GM23248 (cell line): ENCODE data around the gene RAB6B. TPM values are rescaled to one million over a fixed set of nuclear protein-coding genes. Genes with fewer than 3 reads are reported as not detected.

Source experiments
- DNase-seq: peaks from one replicate; pipeline ENCODE4 v3.0.0-alpha.2; 2015
- H2AFZ ChIP-seq: fragments of 200-600 bp; sonication (generic); 2 replicates; pipeline ENCODE4 v1.6.1; 2016; ENCODE audit warnings: antibody characterized with exemption
- H3F3A ChIP-seq: fragments of 200-600 bp; sonication (generic); 2 replicates; pipeline ENCODE4 v1.6.1; 2016; ENCODE audit warnings: mild to moderate bottlenecking, antibody characterized with exemption, mixed run types; ENCODE audit not compliant: insufficient read depth
- H3K27ac ChIP-seq: fragments of 200-600 bp; sonication (generic); 2 replicates; pipeline ENCODE4 v1.5.1; 2016; ENCODE audit warnings: mild to moderate bottlenecking
- H3K27me3 ChIP-seq: fragments of 200-600 bp; sonication (generic); replicated peaks from 2 replicates; pipeline ENCODE4 v1.6.1; 2016; ENCODE audit warnings: mild to moderate bottlenecking; ENCODE audit not compliant: insufficient read depth
- H3K36me3 ChIP-seq: fragments of 200-600 bp; sonication (generic); 2 replicates; pipeline ENCODE4 v1.6.1; 2016; ENCODE audit warnings: low read depth, mild to moderate bottlenecking
- H3K4me1 ChIP-seq: fragments of 200-600 bp; sonication (generic); 2 replicates; pipeline ENCODE4 v1.6.1; 2016; ENCODE audit warnings: mild to moderate bottlenecking; ENCODE audit not compliant: insufficient read depth
- H3K4me2 ChIP-seq: fragments of 200-600 bp; sonication (generic); one replicate; pipeline ENCODE4 v1.6.1; 2016; ENCODE audit warnings: mild to moderate bottlenecking; ENCODE audit not compliant: unreplicated experiment
- H3K4me3 ChIP-seq: fragments of 200-600 bp; sonication (generic); 2 replicates; pipeline ENCODE4 v1.5.1; 2016; ENCODE audit warnings: mild to moderate bottlenecking
- H3K79me2 ChIP-seq: fragments of 200-600 bp; sonication (generic); 2 replicates; pipeline ENCODE4 v1.6.1; 2016; ENCODE audit warnings: mild to moderate bottlenecking; ENCODE audit not compliant: insufficient read depth
- H3K9ac ChIP-seq: fragments of 200-600 bp; sonication (generic); 2 replicates; pipeline ENCODE4 v1.6.1; 2016; ENCODE audit warnings: mild to moderate bottlenecking
- H3K9me2 ChIP-seq: fragments of 200-600 bp; sonication (generic); 2 replicates; pipeline ENCODE4 v1.6.1; 2016; ENCODE audit warnings: mixed run types, mild to moderate bottlenecking, moderate library complexity; ENCODE audit not compliant: insufficient read depth
- H3K9me3 ChIP-seq: fragments of 200-600 bp; sonication (generic); one replicate; pipeline ENCODE4 v1.6.1; 2017; ENCODE audit warnings: low read depth
- H4K20me1 ChIP-seq: fragments of 200-600 bp; sonication (generic); 2 replicates; pipeline ENCODE4 v1.6.0; 2016; ENCODE audit not compliant: insufficient read depth
- EZH2 ChIP-seq: fragments of 200-600 bp; sonication (generic); IDR thresholded peaks from 2 replicates; pipeline ENCODE4 v1.6.1; 2018; ENCODE audit warnings: antibody characterized with exemption, mild to moderate bottlenecking; ENCODE audit not compliant: insufficient read depth, poor library complexity, severe bottlenecking
- EZH2phosphoT487 ChIP-seq: fragments of 200-600 bp; sonication (generic); IDR thresholded peaks from 2 replicates; pipeline ENCODE4 v1.6.1; 2018; ENCODE audit warnings: antibody characterized with exemption, moderate library complexity, mild to moderate bottlenecking, low read depth; ENCODE audit not compliant: insufficient read depth
- WGBS, 2 experiments: methylation state at CpG; one replicate each; pipeline ENCODE4 v1.1.6; 2015 to 2017; ENCODE audit warnings: low lambda C conversion rate in 2 of 2, low coverage in 1 of 2; ENCODE audit errors: missing lambda C conversion rate in 2 of 2; 5-methylcytosine and 5-hydroxymethylcytosine counted together
- in situ Hi-C: fragments of 300-500 bp; cut with MboI; formaldehyde crosslinking; loops from 2 replicates; pipeline ENCODE4 v1.15.0; 2020
- polyA plus RNA-seq: library from polyadenylated mRNA; unstranded; fragments of >200 nt; fragmentation: Nextera tagmentation; extraction: Ambion mirVana; gene quantifications from 2 replicates; pipeline ENCODE4 v1.2.1, GENCODE V29; 2016
- total RNA-seq: library from RNA; depleted of rRNA; stranded (reverse); fragments of >200 nt; shearing (Covaris generic); gene quantifications from 2 replicates; pipeline ENCODE4 v1.2.3, GENCODE V29; 2014

The RAB6B gene
- total and polyA plus RNA-seq, 2 experiments from 2014 or later = 0.59 to 0.76 TPM

- DNase-seq = peak; percentile 82
- H3K36me3 ChIP-seq = peaks cover 73% of the 10 kb centered on the region
- peaks cover 17% of the 10 kb centered on the region for H3K4me1 ChIP-seq
- no peak for TF ChIP-seq EZH2phosphoT487
- TF ChIP-seq EZH2 = no peak
- peak overlapping the region; percentile 10 for H3K4me2 ChIP-seq
- H3F3A ChIP-seq = peaks cover 26% of the 10 kb centered on the region
- WGBS, 2 experiments = 6 to 13% methylated on average over 1 of the region's 1 CpG
- in situ Hi-C loops = loop anchor here (25.0 kb wide), 1 partner anchor 351 kb away; no protein-coding TSS in a partner anchor
- H2AFZ ChIP-seq = no peak overlapping the region
- peak overlapping the region; percentile 15; the same call in 1 of the 2 replicates for H3K9ac ChIP-seq
- H3K4me3 ChIP-seq = no peak overlapping the region
- H3K27ac ChIP-seq = peak overlapping the region; percentile 58
- no peaks in the 10 kb centered on the region for H3K9me3 ChIP-seq
- H4K20me1 ChIP-seq = no peaks in the 10 kb centered on the region
- H3K9me2 ChIP-seq = no peaks in the 10 kb centered on the region
- H3K27me3 ChIP-seq = no peaks in the 10 kb centered on the region
- H3K79me2 ChIP-seq = peaks cover 27% of the 10 kb centered on the region
Observed at GRCh38 chr3:133812872-133813271, 82.8 kb downstream of the RAB6B start.

- Histone ChIP-seq H4K20me1 (no peaks in the 10 kb centered on the region; the same call in 1 of the 2 replicates), H3K79me2 (peaks cover 46% of the 10 kb centered on the region), H3K27ac (peak within 1 kb of the TSS; percentile 68), H3K4me2 (peak within 1 kb of the TSS; percentile 90), H3F3A (peaks cover 3% of the 10 kb centered on the region; the same call in 1 of the 2 replicates), H3K4me1 (peaks cover 12% of the 10 kb centered on the region; the same call in 1 of the 2 replicates), H3K4me3 (peak within 1 kb of the TSS; percentile 95), H3K36me3 (peaks cover 32% of the 10 kb centered on the region), H2AFZ (peak within 1 kb of the TSS; percentile 90), H3K9me3 (no peaks in the 10 kb centered on the region), H3K27me3 (no peaks in the 10 kb centered on the region), H3K9ac (peak within 1 kb of the TSS; percentile 93), H3K9me2 (no peaks in the 10 kb centered on the region)
- DNase-seq = peak; percentile 96
- TF ChIP-seq EZH2 = no peak
- TF ChIP-seq EZH2phosphoT487 = no peak
- in situ Hi-C loops = loop anchor here (25.0 kb wide), 1 partner anchor 344 kb away; no protein-coding TSS in a partner anchor
- WGBS, 2 experiments = 0 to 1% methylated on average over 41 to 44 of the region's 53 CpGs
Observed at GRCh38 chr3:133805702-133806475, 89.8 kb downstream of the RAB6B start, which contains the start of gene SRPRB. TSS of gene SRPRB (plus strand) at chr3:133805815. CDS start at chr3:133805849, 34 bp downstream.

GRCh38 chr3:133805384-133805701, 90.3 kb downstream of the RAB6B start:
- H3K4me1 ChIP-seq = peaks cover 12% of the 10 kb centered on the region; the same call in 1 of the 2 replicates
- peaks cover 26% of the 10 kb centered on the region for H3K36me3 ChIP-seq
- no peaks in the 10 kb centered on the region for H3K27me3 ChIP-seq
- no peaks in the 10 kb centered on the region; the same call in 1 of the 2 replicates for H4K20me1 ChIP-seq
- H3K4me3 ChIP-seq = peak overlapping the region; percentile 95
- no peaks in the 10 kb centered on the region for H3K9me3 ChIP-seq
- no peak overlapping the region for H3K27ac ChIP-seq
- peak overlapping the region; percentile 90 for H2AFZ ChIP-seq
- in situ Hi-C loops = loop anchor here (25.0 kb wide), 1 partner anchor 343 kb away; no protein-coding TSS in a partner anchor
- TF ChIP-seq EZH2phosphoT487 = no peak
- TF ChIP-seq EZH2 = no peak
- H3K79me2 ChIP-seq = peaks cover 44% of the 10 kb centered on the region
- no peaks in the 10 kb centered on the region for H3F3A ChIP-seq
- H3K9me2 ChIP-seq = no peaks in the 10 kb centered on the region
- H3K9ac ChIP-seq = peak overlapping the region; percentile 93
- peak overlapping the region; percentile 90 for H3K4me2 ChIP-seq
- no peak for DNase-seq
- WGBS, 2 experiments = 4 to 5% methylated on average over 15 of the region's 15 CpGs

GRCh38 chr3:133804896-133805295, 90.8 kb downstream of the RAB6B start:
- Histone ChIP-seq H3K4me1 (peaks cover 12% of the 10 kb centered on the region; the same call in 1 of the 2 replicates), H3K9ac (no peak overlapping the region), H2AFZ (peak overlapping the region; percentile 90), H4K20me1 (no peaks in the 10 kb centered on the region; the same call in 1 of the 2 replicates), H3K9me3 (no peaks in the 10 kb centered on the region), H3K27ac (no peak overlapping the region), H3K79me2 (peaks cover 40% of the 10 kb centered on the region), H3K27me3 (no peaks in the 10 kb centered on the region), H3K4me2 (peak overlapping the region; percentile 90), H3F3A (no peaks in the 10 kb centered on the region), H3K4me3 (no peak overlapping the region), H3K36me3 (peaks cover 22% of the 10 kb centered on the region), H3K9me2 (no peaks in the 10 kb centered on the region)
- DNase-seq = no peak
- in situ Hi-C loops = loop anchor here (25.0 kb wide), 1 partner anchor 343 kb away; no protein-coding TSS in a partner anchor
- TF ChIP-seq EZH2phosphoT487 = no peak
- no peak for TF ChIP-seq EZH2
- WGBS, 2 experiments = 59 to 64% methylated on average over 4 of the region's 4 CpGs
